Vagina (tissue), 2 donors: Measurements from ENCODE around the gene GALNT9.

Experiments
- POLR2A ChIP-seq, 2 donors: fragments of 450-650 bp; IDR thresholded peaks; one replicate each; pipeline ENCODE4 v1.6.1; 2017; ENCODE audit warnings: antibody characterized with exemption in 2 of 2, mild to moderate bottlenecking in 2 of 2, moderate library complexity in 2 of 2
- TF ChIP-seq, protein P1 (sequence below), 3 experiments: fragments of 450-650 bp in 2 of 3; fragments of 200-600 bp in 1 of 3; sonication (generic) in 1 of 3; IDR thresholded peaks; one replicate each; pipeline ENCODE4 v1.5.1; 2017 to 2019; ENCODE audit warnings: antibody characterized with exemption in 3 of 3, mild to moderate bottlenecking in 2 of 3, moderate library complexity in 2 of 3

DNA sequence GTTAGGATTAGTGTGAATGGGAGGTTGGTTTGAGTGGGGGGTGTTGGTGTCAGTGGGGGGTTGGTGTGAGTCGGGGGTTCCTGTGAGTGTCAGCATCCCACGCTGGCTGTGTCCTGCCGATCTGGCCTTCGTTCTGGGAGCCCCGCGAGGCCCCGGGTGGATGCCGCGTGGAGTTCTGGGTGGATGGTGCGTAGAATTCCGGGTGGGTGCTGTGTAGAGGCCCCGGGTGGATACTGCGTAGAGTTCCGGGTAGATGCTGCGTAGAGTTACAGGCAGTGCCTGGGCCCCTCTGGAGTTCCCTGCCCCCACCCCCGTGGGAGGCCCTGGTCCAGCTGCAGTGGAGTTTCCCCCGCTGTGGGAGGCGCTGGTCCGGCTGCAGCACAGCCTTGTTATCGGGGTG lies 176.4 kb downstream of the GALNT9 start:
- TF ChIP-seq, protein P1, sequence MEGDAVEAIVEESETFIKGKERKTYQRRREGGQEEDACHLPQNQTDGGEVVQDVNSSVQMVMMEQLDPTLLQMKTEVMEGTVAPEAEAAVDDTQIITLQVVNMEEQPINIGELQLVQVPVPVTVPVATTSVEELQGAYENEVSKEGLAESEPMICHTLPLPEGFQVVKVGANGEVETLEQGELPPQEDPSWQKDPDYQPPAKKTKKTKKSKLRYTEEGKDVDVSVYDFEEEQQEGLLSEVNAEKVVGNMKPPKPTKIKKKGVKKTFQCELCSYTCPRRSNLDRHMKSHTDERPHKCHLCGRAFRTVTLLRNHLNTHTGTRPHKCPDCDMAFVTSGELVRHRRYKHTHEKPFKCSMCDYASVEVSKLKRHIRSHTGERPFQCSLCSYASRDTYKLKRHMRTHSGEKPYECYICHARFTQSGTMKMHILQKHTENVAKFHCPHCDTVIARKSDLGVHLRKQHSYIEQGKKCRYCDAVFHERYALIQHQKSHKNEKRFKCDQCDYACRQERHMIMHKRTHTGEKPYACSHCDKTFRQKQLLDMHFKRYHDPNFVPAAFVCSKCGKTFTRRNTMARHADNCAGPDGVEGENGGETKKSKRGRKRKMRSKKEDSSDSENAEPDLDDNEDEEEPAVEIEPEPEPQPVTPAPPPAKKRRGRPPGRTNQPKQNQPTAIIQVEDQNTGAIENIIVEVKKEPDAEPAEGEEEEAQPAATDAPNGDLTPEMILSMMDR (IDR thresholded peaks at IDR 0.05): no peak
- no peak for TF ChIP-seq POLR2A (IDR thresholded peaks at IDR 0.05)
